ACC112 (cell line): ENCODE results near the gene MICAL3.

Experiments
- H2AFZ ChIP-seq: fragments of 200-600 bp; sonication (generic); one replicate; pipeline ENCODE4 v1.6.0; 2017; ENCODE audit warnings: antibody characterized with exemption, low read length; ENCODE audit not compliant: unreplicated experiment
- H3K27ac ChIP-seq: fragments of 200-600 bp; sonication (generic); 2 replicates; pipeline ENCODE4 v1.5.1; 2014; ENCODE audit warnings: low read depth, mild to moderate bottlenecking, antibody characterized with exemption, low read length, moderate library complexity
- H3K27me3 ChIP-seq: fragments of 200-600 bp; sonication (generic); 2 replicates; pipeline ENCODE4 v1.6.1; 2014; ENCODE audit warnings: mild to moderate bottlenecking, antibody characterized with exemption, low read length, moderate library complexity, mixed read lengths; ENCODE audit not compliant: insufficient read depth
- H3K36me3 ChIP-seq: fragments of 200-600 bp; sonication (generic); 2 replicates; pipeline ENCODE4 v1.6.1; 2016; ENCODE audit warnings: mild to moderate bottlenecking, antibody characterized with exemption, low read length, moderate library complexity, mixed read lengths; ENCODE audit not compliant: insufficient read depth
- H3K4me1 ChIP-seq: fragments of 200-600 bp; sonication (generic); one replicate; pipeline ENCODE4 v1.6.1; 2016; ENCODE audit warnings: low read length, mixed read lengths; ENCODE audit not compliant: insufficient read depth, unreplicated experiment, control insufficient read depth
- H3K4me3 ChIP-seq: fragments of 200-600 bp; sonication (generic); 2 replicates; pipeline ENCODE4 v1.5.1; 2014; ENCODE audit warnings: mild to moderate bottlenecking, low read depth, low read length
- H3K79me2 ChIP-seq: fragments of 200-600 bp; sonication (generic); one replicate; pipeline ENCODE4 v1.6.0; 2016; ENCODE audit warnings: low read length; ENCODE audit not compliant: control insufficient read depth, unreplicated experiment, insufficient read depth

MICAL3 gene

DNA sequence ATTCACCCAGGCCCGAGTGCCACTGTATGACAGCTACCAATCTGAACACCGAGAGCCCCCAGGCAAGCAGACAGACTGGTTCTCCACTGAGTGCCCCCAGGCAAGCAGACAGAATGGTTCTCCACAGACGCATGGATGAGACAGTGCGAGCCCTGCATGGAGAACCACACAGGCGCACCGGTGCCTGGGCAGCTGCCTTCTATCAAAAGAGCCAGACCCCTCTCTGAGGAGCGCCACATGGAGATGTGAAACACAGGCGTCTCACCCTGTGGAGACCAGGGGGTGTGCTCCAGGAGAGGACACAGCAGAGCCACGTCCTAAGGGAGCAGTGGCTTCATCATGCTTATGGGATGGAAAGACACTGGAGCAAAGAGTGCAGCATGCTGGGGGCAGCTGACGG lies 155.6 kb downstream of the MICAL3 start:
- Histone ChIP-seq H3K4me1 (no peaks in the 10 kb centered on the region), H3K27ac (no peak overlapping the region), H2AFZ (no peak overlapping the region), H3K36me3 (no peaks in the 10 kb centered on the region), H3K4me3 (no peak overlapping the region), H3K79me2 (no peaks in the 10 kb centered on the region), H3K27me3 (no peaks in the 10 kb centered on the region)

GRCh38 chr22:17867160-17867785 lies 157.1 kb downstream of the MICAL3 start:
- Histone ChIP-seq H3K4me1 (no peaks in the 10 kb centered on the region), H2AFZ (no peak overlapping the region), H3K4me3 (no peak overlapping the region), H3K27me3 (no peaks in the 10 kb centered on the region), H3K27ac (no peak overlapping the region), H3K79me2 (no peaks in the 10 kb centered on the region), H3K36me3 (no peaks in the 10 kb centered on the region)

DNA sequence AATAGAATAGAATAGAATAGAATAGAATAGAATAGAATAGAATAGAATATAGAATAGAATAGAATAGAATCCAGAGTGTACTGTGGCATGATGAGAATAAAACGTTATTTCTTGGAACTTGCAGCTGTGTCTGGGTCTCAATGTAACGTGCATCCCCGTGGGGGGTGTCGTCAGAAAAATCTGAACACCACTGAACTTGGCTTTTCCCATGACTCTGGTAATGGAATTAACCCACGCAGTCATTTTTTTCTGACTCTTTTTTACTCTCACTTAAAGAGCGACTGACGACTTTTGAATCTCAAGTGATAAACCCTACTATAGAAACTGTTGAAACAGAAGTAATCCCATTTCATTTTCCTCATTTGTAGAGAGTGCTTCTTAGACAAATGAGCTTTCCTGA lies 157.7 kb downstream of the MICAL3 start:
- Histone ChIP-seq H2AFZ (no peak overlapping the region), H3K36me3 (no peaks in the 10 kb centered on the region)

DNA sequence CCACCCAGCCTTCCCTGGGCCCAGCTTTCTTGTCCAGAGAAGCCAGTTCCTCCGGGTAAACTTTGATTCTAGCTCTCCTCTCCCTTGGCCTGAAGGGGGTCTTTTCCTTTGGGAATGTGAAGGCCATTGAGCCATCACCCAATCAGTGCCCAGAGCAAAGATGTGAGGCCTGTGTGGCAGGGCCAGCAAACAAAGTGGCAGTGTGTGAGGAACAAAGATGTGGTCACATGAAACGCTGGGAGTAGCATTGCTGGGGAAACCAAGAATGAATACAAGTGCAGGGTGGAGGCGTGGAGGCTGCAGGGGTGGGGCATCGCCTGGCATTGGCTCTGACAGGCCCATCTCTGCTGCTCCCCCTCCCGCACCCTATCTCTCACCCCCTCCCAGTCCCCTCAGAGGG lies 158.2 kb downstream of the MICAL3 start:
- Histone ChIP-seq H3K27ac (no peak overlapping the region), H3K27me3 (no peaks in the 10 kb centered on the region), H3K36me3 (no peaks in the 10 kb centered on the region)

More for the DNA sequence above, 157.7 kb downstream of the MICAL3 start:
- Histone ChIP-seq H3K27me3 (no peaks in the 10 kb centered on the region), H3K4me3 (no peak overlapping the region), H3K27ac (no peak overlapping the region), H3K4me1 (no peaks in the 10 kb centered on the region), H3K79me2 (no peaks in the 10 kb centered on the region)

DNA sequence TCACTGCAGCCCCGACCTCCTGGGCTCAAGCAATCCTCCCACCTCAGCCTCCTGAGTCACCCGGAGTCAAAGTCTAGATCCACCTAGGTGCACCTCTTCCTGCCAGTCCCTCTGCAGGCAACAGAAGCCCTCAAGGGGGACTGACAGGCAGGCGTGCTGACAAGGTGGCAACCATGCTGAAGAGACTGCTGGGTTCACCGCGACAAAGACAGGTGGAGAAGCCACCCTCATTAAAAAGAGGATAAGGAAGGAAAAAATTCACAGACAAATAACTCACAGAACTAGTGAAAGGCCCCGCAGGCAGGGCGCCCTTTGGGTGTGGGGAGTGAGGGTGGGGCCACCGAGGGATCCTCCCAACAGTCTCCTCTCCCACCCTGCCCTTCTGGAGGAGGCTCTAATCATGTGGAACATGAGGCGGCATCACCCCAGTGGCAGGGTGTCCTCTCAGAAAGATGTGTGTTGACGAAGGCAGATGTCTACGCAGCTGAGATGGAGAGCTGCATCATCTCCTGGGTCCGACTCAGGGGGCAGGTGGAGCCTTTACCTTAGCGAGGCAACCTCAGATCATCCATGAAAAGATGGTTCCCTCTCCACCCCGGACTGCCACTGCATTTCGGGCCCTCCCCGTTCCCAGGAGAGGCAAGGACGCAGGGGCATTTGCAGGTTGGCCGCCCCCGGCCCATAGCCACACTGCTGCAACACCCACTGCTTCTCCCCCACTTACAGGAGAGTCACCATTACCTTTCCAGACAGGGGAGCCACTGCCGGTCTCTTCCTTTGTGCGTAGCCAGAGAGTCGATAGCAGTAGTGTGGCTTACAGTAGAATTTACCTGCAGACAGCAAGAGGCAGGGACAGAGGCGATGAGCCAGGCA lies 158.9 kb downstream of the MICAL3 start:
- no peaks in the 10 kb centered on the region for H3K27me3 ChIP-seq
- no peak overlapping the region for H3K27ac ChIP-seq
- H3K4me3 ChIP-seq = no peak overlapping the region
- no peaks in the 10 kb centered on the region for H3K36me3 ChIP-seq
- no peak overlapping the region for H2AFZ ChIP-seq
- no peaks in the 10 kb centered on the region for H3K4me1 ChIP-seq
- H3K79me2 ChIP-seq = no peaks in the 10 kb centered on the region

More for the DNA sequence above, 158.2 kb downstream of the MICAL3 start:
- Histone ChIP-seq H3K4me1 (no peaks in the 10 kb centered on the region), H2AFZ (no peak overlapping the region), H3K4me3 (no peak overlapping the region), H3K79me2 (no peaks in the 10 kb centered on the region)

GRCh38 chr22:17864398-17865182 lies 159.8 kb downstream of the MICAL3 start:
- no peaks in the 10 kb centered on the region for H3K36me3 ChIP-seq
- H3K79me2 ChIP-seq = no peaks in the 10 kb centered on the region
- H3K4me1 ChIP-seq = no peaks in the 10 kb centered on the region

DNA sequence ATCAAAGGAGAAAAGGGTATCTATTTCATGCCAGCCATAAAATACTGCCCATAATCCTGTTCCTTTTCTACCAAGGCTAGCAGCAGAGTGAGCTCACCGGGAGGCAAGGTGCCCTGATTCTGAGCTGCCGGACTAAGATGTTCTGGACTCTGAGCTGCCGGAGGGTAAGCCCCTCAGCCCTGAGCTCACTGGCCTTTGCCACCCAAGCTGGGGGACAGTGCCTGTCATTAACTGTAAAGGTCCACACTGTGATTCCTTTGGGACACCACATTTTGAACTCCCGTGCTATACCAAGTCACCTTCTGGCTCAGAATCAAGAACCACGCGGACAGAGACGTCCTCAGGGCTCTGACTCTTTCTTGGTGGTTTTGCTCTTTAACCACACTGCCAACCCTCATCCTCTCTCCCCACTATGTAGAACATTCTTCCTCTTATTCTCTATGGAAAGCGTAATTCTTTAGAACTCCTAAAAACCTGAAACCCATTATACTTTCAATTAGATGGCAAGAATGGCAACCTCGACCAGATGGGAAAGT lies 161.6 kb downstream of the MICAL3 start:
- H3K79me2 ChIP-seq = no peaks in the 10 kb centered on the region
- H3K27ac ChIP-seq = no peak overlapping the region
- H3K27me3 ChIP-seq = no peaks in the 10 kb centered on the region
- H3K36me3 ChIP-seq = no peaks in the 10 kb centered on the region
- H3K4me1 ChIP-seq = no peaks in the 10 kb centered on the region
- H3K4me3 ChIP-seq = no peak overlapping the region
- H2AFZ ChIP-seq = no peak overlapping the region

More at GRCh38 chr22:17864398-17865182, 159.8 kb downstream of the MICAL3 start:
- Histone ChIP-seq H2AFZ (no peak overlapping the region), H3K27ac (no peak overlapping the region), H3K27me3 (no peaks in the 10 kb centered on the region), H3K4me3 (no peak overlapping the region)

DNA sequence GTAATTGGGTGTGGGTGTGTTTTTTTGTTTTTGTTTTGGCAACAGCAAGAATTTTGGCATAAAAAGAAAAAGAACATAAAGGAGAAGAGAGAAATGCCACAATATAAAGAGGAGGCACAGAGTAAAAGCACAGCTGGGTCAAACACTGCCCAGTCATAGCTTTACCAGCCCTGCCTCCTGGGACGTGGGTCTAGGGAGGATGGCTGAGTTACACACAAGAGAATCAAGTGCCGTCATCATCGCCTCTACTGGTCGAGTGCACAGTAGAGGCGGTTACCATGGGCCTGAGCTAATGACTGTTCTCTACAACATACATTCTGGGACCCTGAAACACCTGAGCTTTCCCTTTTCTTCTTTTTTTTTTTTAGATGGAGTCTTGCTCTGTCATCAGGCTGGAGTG lies 162.5 kb downstream of the MICAL3 start:
- H3K4me3 ChIP-seq = no peak overlapping the region
- no peaks in the 10 kb centered on the region for H3K27me3 ChIP-seq
- no peaks in the 10 kb centered on the region for H3K79me2 ChIP-seq
- H3K27ac ChIP-seq = no peak overlapping the region
- H2AFZ ChIP-seq = no peak overlapping the region
- no peaks in the 10 kb centered on the region for H3K4me1 ChIP-seq
- no peaks in the 10 kb centered on the region for H3K36me3 ChIP-seq

GRCh38 chr22:17860220-17860965 lies 164.0 kb downstream of the MICAL3 start:
- Histone ChIP-seq H3K4me1 (no peaks in the 10 kb centered on the region), H3K27me3 (no peaks in the 10 kb centered on the region), H3K4me3 (no peak overlapping the region), H3K79me2 (no peaks in the 10 kb centered on the region), H3K36me3 (no peaks in the 10 kb centered on the region), H2AFZ (no peak overlapping the region), H3K27ac (no peak overlapping the region)

DNA sequence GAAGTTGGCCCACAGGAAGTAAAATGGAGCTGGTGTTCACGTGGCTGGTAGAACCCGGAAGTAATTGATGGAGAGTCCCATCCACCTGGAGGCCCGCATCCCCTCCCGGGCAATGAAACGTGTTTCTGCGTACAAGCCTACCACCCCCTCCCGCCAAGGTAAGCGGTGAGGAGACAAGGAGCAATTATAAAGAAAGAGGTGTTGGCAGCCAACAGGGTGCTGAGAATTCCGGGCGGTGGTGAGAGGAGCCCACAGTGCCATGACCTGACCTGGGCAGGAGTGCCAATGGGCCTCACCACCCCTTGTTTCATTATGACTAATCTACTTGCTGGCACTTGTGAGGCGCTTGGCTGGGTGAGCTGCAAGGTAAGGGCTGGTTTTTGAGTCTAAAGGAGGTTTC lies 166.3 kb downstream of the MICAL3 start:
- Histone ChIP-seq H2AFZ (no peak overlapping the region), H3K27ac (no peak overlapping the region), H3K36me3 (no peaks in the 10 kb centered on the region)

More for the DNA sequence above, 166.3 kb downstream of the MICAL3 start:
- Histone ChIP-seq H3K27me3 (no peaks in the 10 kb centered on the region), H3K4me1 (no peaks in the 10 kb centered on the region), H3K79me2 (no peaks in the 10 kb centered on the region), H3K4me3 (no peak overlapping the region)
